KMS-11 (cell line): ENCODE measurements around the gene IFNAR1.

Experiments
- H2AFZ ChIP-seq: fragments of 200-600 bp; sonication (generic); 2 replicates; pipeline ENCODE4 v1.6.1; 2016; ENCODE audit warnings: antibody characterized with exemption, mixed run types, low read depth
- H3K27ac ChIP-seq: fragments of 200-600 bp; sonication (generic); 2 replicates; pipeline ENCODE4 v1.6.1; 2016; ENCODE audit warnings: mild to moderate bottlenecking, mixed run types
- H3K27me3 ChIP-seq: fragments of 200-600 bp; sonication (generic); 2 replicates; pipeline ENCODE4 v1.6.1; 2017; ENCODE audit warnings: mild to moderate bottlenecking, low read depth, mixed run types, moderate library complexity; ENCODE audit not compliant: insufficient read depth
- H3K36me3 ChIP-seq: fragments of 200-600 bp; sonication (generic); 2 replicates; pipeline ENCODE4 v1.6.1; 2017; ENCODE audit warnings: mild to moderate bottlenecking, mixed run types; ENCODE audit not compliant: insufficient read depth
- H3K4me1 ChIP-seq: fragments of 200-600 bp; sonication (generic); 2 replicates; pipeline ENCODE4 v1.6.1; 2016; ENCODE audit warnings: mild to moderate bottlenecking, low read depth, mixed run types; ENCODE audit not compliant: poor library complexity, severe bottlenecking
- H3K4me2 ChIP-seq: fragments of 200-600 bp; sonication (generic); 2 replicates; pipeline ENCODE4 v1.7.0; 2016; ENCODE audit warnings: mild to moderate bottlenecking, mixed run types
- H3K4me3 ChIP-seq: fragments of 200-600 bp; sonication (generic); IDR thresholded peaks from 2 replicates; pipeline ENCODE4 v1.6.1; 2017; ENCODE audit warnings: low read depth, low read length, mixed read lengths; ENCODE audit not compliant: insufficient read depth
- H3K79me2 ChIP-seq: fragments of 200-600 bp; sonication (generic); 2 replicates; pipeline ENCODE4 v1.6.1; 2016; ENCODE audit warnings: low read depth, mixed run types; ENCODE audit not compliant: insufficient read depth
- H3K9ac ChIP-seq: fragments of 200-600 bp; sonication (generic); 2 replicates; pipeline ENCODE4 v1.6.1; 2016; ENCODE audit warnings: mild to moderate bottlenecking, mixed run types
- H4K20me1 ChIP-seq: fragments of 200-600 bp; sonication (generic); 2 replicates; pipeline ENCODE4 v1.6.1; 2016; ENCODE audit warnings: mild to moderate bottlenecking, mixed run types; ENCODE audit not compliant: insufficient read depth
- TF ChIP-seq, protein P1 (sequence below): fragments of 200-600 bp; sonication (generic); conservative IDR thresholded peaks from 2 replicates; pipeline ENCODE4 v1.6.1; 2017; ENCODE audit warnings: low read depth, mild to moderate bottlenecking, antibody characterized with exemption, low read length, moderate library complexity, mixed read lengths

The IFNAR1 gene

DNA sequence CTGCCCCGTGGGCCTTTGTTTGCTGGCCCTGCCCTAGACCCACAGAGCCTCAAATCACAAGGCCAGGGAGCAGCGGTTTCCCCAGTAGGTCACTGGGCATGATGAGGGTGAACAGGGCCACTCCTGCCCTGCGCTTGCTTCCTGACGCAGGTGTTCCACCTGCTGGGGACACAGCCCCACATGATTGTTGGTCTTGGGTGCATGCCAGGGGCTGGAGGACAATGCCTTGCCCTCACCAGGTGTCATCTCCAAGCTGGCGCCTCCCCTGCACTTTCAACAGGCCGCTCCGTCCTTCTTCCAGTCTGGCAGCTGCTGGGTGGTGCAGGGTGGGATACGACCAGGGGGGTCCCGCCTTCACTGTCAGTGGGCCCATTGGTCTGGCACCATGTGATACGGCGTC is 34.3 kb upstream of the IFNAR1 start:
- no peaks in the 10 kb centered on the region for H3K27me3 ChIP-seq
- no peak overlapping the region for H3K9ac ChIP-seq
- no peak overlapping the region for H2AFZ ChIP-seq
- no peak overlapping the region for H3K27ac ChIP-seq
- H3K4me1 ChIP-seq = no peaks in the 10 kb centered on the region
- H3K4me3 ChIP-seq = no peak overlapping the region
- H3K79me2 ChIP-seq = no peaks in the 10 kb centered on the region
- H3K4me2 ChIP-seq = no peak overlapping the region
- no peaks in the 10 kb centered on the region for H3K36me3 ChIP-seq
- TF ChIP-seq, protein P1, sequence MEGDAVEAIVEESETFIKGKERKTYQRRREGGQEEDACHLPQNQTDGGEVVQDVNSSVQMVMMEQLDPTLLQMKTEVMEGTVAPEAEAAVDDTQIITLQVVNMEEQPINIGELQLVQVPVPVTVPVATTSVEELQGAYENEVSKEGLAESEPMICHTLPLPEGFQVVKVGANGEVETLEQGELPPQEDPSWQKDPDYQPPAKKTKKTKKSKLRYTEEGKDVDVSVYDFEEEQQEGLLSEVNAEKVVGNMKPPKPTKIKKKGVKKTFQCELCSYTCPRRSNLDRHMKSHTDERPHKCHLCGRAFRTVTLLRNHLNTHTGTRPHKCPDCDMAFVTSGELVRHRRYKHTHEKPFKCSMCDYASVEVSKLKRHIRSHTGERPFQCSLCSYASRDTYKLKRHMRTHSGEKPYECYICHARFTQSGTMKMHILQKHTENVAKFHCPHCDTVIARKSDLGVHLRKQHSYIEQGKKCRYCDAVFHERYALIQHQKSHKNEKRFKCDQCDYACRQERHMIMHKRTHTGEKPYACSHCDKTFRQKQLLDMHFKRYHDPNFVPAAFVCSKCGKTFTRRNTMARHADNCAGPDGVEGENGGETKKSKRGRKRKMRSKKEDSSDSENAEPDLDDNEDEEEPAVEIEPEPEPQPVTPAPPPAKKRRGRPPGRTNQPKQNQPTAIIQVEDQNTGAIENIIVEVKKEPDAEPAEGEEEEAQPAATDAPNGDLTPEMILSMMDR = no peak
- H4K20me1 ChIP-seq = no peaks in the 10 kb centered on the region

DNA sequence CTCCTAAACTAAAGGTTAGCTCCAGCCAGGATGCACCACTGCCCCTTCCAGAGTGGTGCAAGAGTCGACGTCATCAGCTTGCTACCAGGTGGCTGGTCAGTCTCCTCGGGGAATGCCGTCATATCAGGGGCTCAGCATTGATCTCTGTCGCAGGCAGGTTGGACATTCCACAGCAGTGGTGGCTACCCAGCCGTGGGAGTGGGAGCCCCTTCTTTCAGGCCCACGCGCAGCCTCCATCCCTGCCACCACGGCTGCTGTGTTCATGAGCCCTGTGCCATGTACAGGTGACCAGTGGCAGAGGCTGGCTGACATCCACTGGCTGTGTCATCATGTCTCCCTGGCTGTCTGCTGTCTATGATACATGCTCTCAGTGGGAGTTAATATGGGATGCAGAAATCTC is 33.1 kb upstream of the IFNAR1 start:
- H3K27ac ChIP-seq = no peak overlapping the region
- no peaks in the 10 kb centered on the region for H4K20me1 ChIP-seq
- H3K36me3 ChIP-seq = no peaks in the 10 kb centered on the region
- no peak overlapping the region for H2AFZ ChIP-seq
- H3K79me2 ChIP-seq = no peaks in the 10 kb centered on the region
- H3K4me3 ChIP-seq = no peak overlapping the region
- no peaks in the 10 kb centered on the region for H3K4me1 ChIP-seq
- TF ChIP-seq, protein P1 = no peak
- no peak overlapping the region for H3K9ac ChIP-seq
- no peaks in the 10 kb centered on the region for H3K27me3 ChIP-seq
- no peak overlapping the region for H3K4me2 ChIP-seq

- H3K4me3 ChIP-seq = no peak overlapping the region
- TF ChIP-seq, protein P1 = no peak
- H3K79me2 ChIP-seq = no peaks in the 10 kb centered on the region
- no peaks in the 10 kb centered on the region for H3K27me3 ChIP-seq
- no peaks in the 10 kb centered on the region for H3K4me1 ChIP-seq
- no peak overlapping the region for H3K9ac ChIP-seq
- H4K20me1 ChIP-seq = no peaks in the 10 kb centered on the region
- no peak overlapping the region for H2AFZ ChIP-seq
- no peaks in the 10 kb centered on the region for H3K36me3 ChIP-seq
- H3K4me2 ChIP-seq = no peak overlapping the region
- no peak overlapping the region for H3K27ac ChIP-seq
These were observed 32.0 kb upstream of the IFNAR1 start for GRCh38 chr21:33292724-33293123.

GRCh38 chr21:33293136-33293535 is 31.6 kb upstream of the IFNAR1 start:
- Histone ChIP-seq H3K4me1 (no peaks in the 10 kb centered on the region), H3K4me3 (no peak overlapping the region), H3K9ac (no peak overlapping the region), H3K4me2 (no peak overlapping the region), H3K36me3 (no peaks in the 10 kb centered on the region), H3K27ac (no peak overlapping the region), H2AFZ (no peak overlapping the region), H3K27me3 (no peaks in the 10 kb centered on the region), H4K20me1 (no peaks in the 10 kb centered on the region), H3K79me2 (no peaks in the 10 kb centered on the region)
- TF ChIP-seq, protein P1 = no peak
